HepG2 (cell line): Measurements from ENCODE around the gene CAMK2N2. TPM values are rescaled to one million over a fixed set of nuclear protein-coding genes. Genes with fewer than 3 reads are reported as not detected.

Experiments
- BCLAF1 ChIP-seq: fragments of 450-650 bp; IDR thresholded peaks from 2 replicates; pipeline ENCODE4 v1.6.1; 2017; ENCODE audit warnings: mild to moderate bottlenecking
- CREM ChIP-seq, 2 experiments: sonication (generic) in 1 of 2; formaldehyde crosslinking in 1 of 2; IDR thresholded peaks; 2 replicates each; pipeline versions ENCODE4 v1.4.0 to v1.6.1; 2016 to 2020; ENCODE audit warnings: antibody characterized with exemption in 1 of 2, mild to moderate bottlenecking in 1 of 2, missing genetic modification reagents in 1 of 2
- ESRRA ChIP-seq: sonication (generic); formaldehyde crosslinking; IDR thresholded peaks from 2 replicates; pipeline ENCODE4 v1.5.1; 2020; ENCODE audit warnings: mild to moderate bottlenecking, low read depth, missing genetic modification reagents
- FOXO4 ChIP-seq: sonication (generic); formaldehyde crosslinking; conservative IDR thresholded peaks from 2 replicates; pipeline ENCODE4 v1.8.1; 2023; ENCODE audit warnings: missing genetic modification reagents
- GLI4 ChIP-seq: sonication (generic); formaldehyde crosslinking; IDR thresholded peaks from 2 replicates; pipeline ENCODE4 v1.5.1; 2020; ENCODE audit warnings: missing genetic modification reagents, mild to moderate bottlenecking, moderate library complexity, borderline replicate concordance
- JDP2 ChIP-seq: sonication (generic); formaldehyde crosslinking; IDR thresholded peaks from 2 replicates; pipeline ENCODE4 v1.8.1; 2022; ENCODE audit warnings: missing genetic modification reagents, borderline replicate concordance
- KAT2B ChIP-seq: fragments of 150-350 bp; IDR thresholded peaks from 2 replicates; pipeline ENCODE4 v1.6.1; 2014; ENCODE audit warnings: low read depth, low read length, borderline replicate concordance
- KLF9 ChIP-seq: IDR thresholded peaks from 2 replicates; pipeline ENCODE4 v1.6.1; 2016; ENCODE audit warnings: low read depth
- MAF1 ChIP-seq: sonication (generic); formaldehyde crosslinking; IDR thresholded peaks from 2 replicates; pipeline ENCODE4 v1.5.0; 2020; ENCODE audit warnings: missing genetic modification reagents, borderline replicate concordance
- RBM39 ChIP-seq: fragments of 200-400 bp; formaldehyde crosslinking; IDR thresholded peaks from one replicate; pipeline ENCODE4 v1.6.1; 2018; ENCODE audit warnings: antibody characterized with exemption, mild to moderate bottlenecking, low read depth, low read length; ENCODE audit not compliant: poor library complexity, severe bottlenecking
- SRSF1 ChIP-seq: fragments of 200-400 bp; formaldehyde crosslinking; optimal IDR thresholded peaks from 2 replicates; pipeline ENCODE3; 2017; ENCODE audit warnings: mild to moderate bottlenecking, low read depth, low read length, moderate library complexity
- ZFP36L2 ChIP-seq: sonication (generic); formaldehyde crosslinking; IDR thresholded peaks from 2 replicates; pipeline ENCODE4 v1.4.0; 2020; ENCODE audit warnings: missing genetic modification reagents
- ZNF234 ChIP-seq: sonication (generic); formaldehyde crosslinking; conservative IDR thresholded peaks from 2 replicates; pipeline ENCODE4 v1.5.1; 2020; ENCODE audit warnings: mild to moderate bottlenecking, missing genetic modification reagents
- ZNF44 ChIP-seq: sonication (generic); formaldehyde crosslinking; IDR thresholded peaks from 2 replicates; pipeline ENCODE4 v1.5.1; 2020; ENCODE audit warnings: mild to moderate bottlenecking, missing genetic modification reagents
- ZNF460 ChIP-seq: sonication (generic); formaldehyde crosslinking; IDR thresholded peaks from 2 replicates; pipeline ENCODE4 v1.5.1; 2020; ENCODE audit warnings: missing genetic modification reagents, mild to moderate bottlenecking, borderline replicate concordance
- ZNF614 ChIP-seq: IDR thresholded peaks from 2 replicates; pipeline ENCODE4 v1.6.1; 2018; ENCODE audit warnings: missing biosample characterization, missing genetic modification reagents, inconsistent platforms, borderline replicate concordance
- polyA plus RNA-seq, 8 experiments: library from polyadenylated mRNA; depleted of rRNA in 3 of 8; stranded (reverse) in 7 of 8; unstranded in 1 of 8; fragments of >200 nt; fragmentation: Illumina TruSeq in 4 of 8; extraction: Trizol in 4 of 8; gene quantifications; 2 replicates each; pipeline versions ENCODE4 v1.2.1 to v1.2.3, GENCODE V29; 2011 to 2016; ENCODE audit warnings: low read depth in 4 of 8, missing spikeins in 1 of 8, mixed read lengths in 1 of 8; ENCODE audit not compliant: insufficient read depth in 1 of 8
- total RNA-seq, 5 experiments: library from RNA; depleted of rRNA; stranded (reverse); fragments of >200 nt; fragmentation: Illumina TruSeq; extraction: Trizol; gene quantifications; 2 replicates each; pipeline ENCODE4 v1.2.3, GENCODE V29; 2016; ENCODE audit warnings: low read depth in 1 of 5
- TF ChIP-seq, protein P1 (sequence below): sonication (generic); formaldehyde crosslinking; IDR thresholded peaks from 2 replicates; pipeline ENCODE4 v1.4.0; 2020; ENCODE audit warnings: mild to moderate bottlenecking, missing genetic modification reagents
- TF ChIP-seq, protein P2 (sequence below): sonication (generic); formaldehyde crosslinking; IDR thresholded peaks from 2 replicates; pipeline ENCODE4 v1.5.0; 2020; ENCODE audit warnings: missing genetic modification reagents
- TF ChIP-seq, protein P3 (sequence below): IDR thresholded peaks from 2 replicates; pipeline ENCODE4 v1.6.1; 2012; ENCODE audit warnings: low read length, improper control_type of control experiment

Gene CAMK2N2
- total and polyA plus RNA-seq, 2 of the 13 experiments (the other 11 are each of a cell fraction or from before 2014, with no cell fraction given) = 0.12 to 0.27 TPM

DNA sequence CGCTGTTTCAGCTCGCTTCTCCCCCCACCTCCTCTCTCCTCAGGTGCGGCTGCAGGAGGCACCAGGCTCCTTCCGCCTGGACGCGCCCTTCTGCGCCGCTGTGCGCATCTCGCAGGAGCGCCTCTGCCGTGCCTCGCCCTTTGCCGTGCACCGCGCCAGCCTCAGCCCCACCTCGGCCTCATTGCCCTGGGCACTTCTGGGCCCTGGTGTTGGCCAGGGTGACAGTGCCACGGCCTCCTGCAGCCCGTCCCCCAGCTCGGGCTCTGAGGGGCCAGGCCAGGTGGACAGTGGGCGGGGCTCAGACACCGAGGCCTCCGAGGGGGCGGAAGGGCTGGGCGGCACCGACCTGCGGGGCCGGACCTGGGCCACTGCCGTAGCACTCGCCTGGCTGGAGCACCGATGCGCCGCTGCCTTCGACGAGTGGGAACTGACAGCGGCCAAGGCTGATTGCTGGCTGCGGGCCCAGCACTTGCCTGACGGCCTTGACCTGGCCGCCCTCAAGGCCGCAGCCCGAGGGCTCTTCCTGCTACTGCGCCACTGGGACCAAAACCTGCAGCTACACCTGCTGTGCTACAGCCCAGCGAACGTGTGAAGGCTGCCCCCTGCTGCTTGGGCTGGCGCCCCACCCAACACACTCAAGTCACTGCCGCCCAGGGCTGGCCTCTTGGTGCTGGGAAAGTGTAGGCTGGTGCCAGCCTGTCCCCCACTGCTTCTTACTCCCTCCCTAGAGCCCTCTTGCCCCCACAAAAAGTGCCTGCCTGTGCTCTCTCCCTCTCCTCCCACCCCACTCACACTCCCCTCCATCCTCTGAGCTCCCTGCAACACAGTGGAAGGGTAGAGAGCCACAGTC is 19.7 kb downstream of the CAMK2N2 start (continued):
- TF ChIP-seq ZNF614 (peak; percentile 94), MAF1 (peak; percentile 68; the same call in 1 of the 2 replicates), JDP2 (no peak), ZFP36L2 (CRISPR knock-in tag) (no peak), ZNF44 (0 out of 2 replicates have a peak, but pooled peaks have one; percentile 47), ZNF234 (CRISPR knock-in tag) (no peak; the same call in 1 of the 2 replicates), SRSF1 (no peak), RBM39 (peak; percentile 94), ZNF460 (CRISPR knock-in tag) (peak; percentile 50; the same call in 1 of the 2 replicates), BCLAF1 (no peak), KLF9 (0 out of 2 replicates have a peak, but pooled peaks have one; percentile 50), ESRRA (CRISPR knock-in tag) (peak; percentile 93), CREM (IDR thresholded peaks at IDR 0.05) (no peak), CREM (CRISPR knock-in tag; IDR thresholded peaks at IDR 0.05) (no peak), FOXO4 (CRISPR knock-in tag) (no peak), GLI4 (CRISPR knock-in tag) (no peak), KAT2B (no peak)
- TF ChIP-seq, protein P1, sequence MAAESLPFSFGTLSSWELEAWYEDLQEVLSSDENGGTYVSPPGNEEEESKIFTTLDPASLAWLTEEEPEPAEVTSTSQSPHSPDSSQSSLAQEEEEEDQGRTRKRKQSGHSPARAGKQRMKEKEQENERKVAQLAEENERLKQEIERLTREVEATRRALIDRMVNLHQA = no peak
- TF ChIP-seq, protein P2, sequence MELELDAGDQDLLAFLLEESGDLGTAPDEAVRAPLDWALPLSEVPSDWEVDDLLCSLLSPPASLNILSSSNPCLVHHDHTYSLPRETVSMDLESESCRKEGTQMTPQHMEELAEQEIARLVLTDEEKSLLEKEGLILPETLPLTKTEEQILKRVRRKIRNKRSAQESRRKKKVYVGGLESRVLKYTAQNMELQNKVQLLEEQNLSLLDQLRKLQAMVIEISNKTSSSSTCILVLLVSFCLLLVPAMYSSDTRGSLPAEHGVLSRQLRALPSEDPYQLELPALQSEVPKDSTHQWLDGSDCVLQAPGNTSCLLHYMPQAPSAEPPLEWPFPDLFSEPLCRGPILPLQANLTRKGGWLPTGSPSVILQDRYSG = 0 out of 2 replicates have a peak, but pooled peaks have one; percentile 73
- TF ChIP-seq, protein P3, sequence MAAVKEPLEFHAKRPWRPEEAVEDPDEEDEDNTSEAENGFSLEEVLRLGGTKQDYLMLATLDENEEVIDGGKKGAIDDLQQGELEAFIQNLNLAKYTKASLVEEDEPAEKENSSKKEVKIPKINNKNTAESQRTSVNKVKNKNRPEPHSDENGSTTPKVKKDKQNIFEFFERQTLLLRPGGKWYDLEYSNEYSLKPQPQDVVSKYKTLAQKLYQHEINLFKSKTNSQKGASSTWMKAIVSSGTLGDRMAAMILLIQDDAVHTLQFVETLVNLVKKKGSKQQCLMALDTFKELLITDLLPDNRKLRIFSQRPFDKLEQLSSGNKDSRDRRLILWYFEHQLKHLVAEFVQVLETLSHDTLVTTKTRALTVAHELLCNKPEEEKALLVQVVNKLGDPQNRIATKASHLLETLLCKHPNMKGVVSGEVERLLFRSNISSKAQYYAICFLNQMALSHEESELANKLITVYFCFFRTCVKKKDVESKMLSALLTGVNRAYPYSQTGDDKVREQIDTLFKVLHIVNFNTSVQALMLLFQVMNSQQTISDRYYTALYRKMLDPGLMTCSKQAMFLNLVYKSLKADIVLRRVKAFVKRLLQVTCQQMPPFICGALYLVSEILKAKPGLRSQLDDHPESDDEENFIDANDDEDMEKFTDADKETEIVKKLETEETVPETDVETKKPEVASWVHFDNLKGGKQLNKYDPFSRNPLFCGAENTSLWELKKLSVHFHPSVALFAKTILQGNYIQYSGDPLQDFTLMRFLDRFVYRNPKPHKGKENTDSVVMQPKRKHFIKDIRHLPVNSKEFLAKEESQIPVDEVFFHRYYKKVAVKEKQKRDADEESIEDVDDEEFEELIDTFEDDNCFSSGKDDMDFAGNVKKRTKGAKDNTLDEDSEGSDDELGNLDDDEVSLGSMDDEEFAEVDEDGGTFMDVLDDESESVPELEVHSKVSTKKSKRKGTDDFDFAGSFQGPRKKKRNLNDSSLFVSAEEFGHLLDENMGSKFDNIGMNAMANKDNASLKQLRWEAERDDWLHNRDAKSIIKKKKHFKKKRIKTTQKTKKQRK = no peak
